ENCODE data around the gene CDH23.

DNA sequence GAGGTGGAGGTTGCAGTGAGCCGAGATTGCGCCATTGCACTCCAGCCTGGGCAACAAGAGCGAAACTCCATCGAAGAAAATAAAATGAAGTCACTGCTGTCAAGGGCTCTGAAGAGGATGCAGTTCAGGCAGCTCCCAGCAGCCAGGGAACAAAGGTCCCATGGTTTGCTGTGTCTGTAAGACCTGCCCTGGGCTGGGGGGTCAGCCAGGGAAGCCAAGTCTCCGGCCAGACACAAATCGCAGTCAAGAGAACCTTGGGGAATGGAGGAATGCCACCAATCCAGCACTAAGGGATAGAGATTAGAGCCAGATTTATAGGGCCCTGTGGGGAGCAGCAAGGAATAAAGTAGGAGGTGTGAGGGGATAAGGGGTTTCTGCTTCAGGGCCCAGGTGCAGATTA lies 405.5 kb downstream of the CDH23 start:
- TF ChIP-seq, protein P1, sequence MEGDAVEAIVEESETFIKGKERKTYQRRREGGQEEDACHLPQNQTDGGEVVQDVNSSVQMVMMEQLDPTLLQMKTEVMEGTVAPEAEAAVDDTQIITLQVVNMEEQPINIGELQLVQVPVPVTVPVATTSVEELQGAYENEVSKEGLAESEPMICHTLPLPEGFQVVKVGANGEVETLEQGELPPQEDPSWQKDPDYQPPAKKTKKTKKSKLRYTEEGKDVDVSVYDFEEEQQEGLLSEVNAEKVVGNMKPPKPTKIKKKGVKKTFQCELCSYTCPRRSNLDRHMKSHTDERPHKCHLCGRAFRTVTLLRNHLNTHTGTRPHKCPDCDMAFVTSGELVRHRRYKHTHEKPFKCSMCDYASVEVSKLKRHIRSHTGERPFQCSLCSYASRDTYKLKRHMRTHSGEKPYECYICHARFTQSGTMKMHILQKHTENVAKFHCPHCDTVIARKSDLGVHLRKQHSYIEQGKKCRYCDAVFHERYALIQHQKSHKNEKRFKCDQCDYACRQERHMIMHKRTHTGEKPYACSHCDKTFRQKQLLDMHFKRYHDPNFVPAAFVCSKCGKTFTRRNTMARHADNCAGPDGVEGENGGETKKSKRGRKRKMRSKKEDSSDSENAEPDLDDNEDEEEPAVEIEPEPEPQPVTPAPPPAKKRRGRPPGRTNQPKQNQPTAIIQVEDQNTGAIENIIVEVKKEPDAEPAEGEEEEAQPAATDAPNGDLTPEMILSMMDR (IDR thresholded peaks at IDR 0.05) = no peak
- TF ChIP-seq POLR2A (IDR thresholded peaks at IDR 0.05) = no peak

Measured in adrenal gland (tissue), 5 donors.